C4-2B (cell line): ENCODE data around the gene ZNF521.
"Not testable (repeated sequence)": the region's sequence is repeated elsewhere in the genome, so short reads cannot be mapped to it uniquely, and the experiment has no call there.

Source experiments
- CTCF ChIP-seq: fragments of 450-650 bp; conservative IDR thresholded peaks from 2 replicates; pipeline ENCODE4 v1.5.1; 2017; ENCODE audit warnings: mild to moderate bottlenecking
- ZFX ChIP-seq: fragments of 450-650 bp; IDR thresholded peaks from 2 replicates; pipeline ENCODE4 v1.6.1; 2017

- TF ChIP-seq ZFX, CTCF: not testable (repeated sequence)
Measured at GRCh38 chr18:25033175-25033574, 318.8 kb downstream of the ZNF521 start.
